PFSK-1 (cell line): ENCODE results near the gene FIBCD1.

Experiments used
- FOXP2 ChIP-seq: optimal IDR thresholded peaks from 2 replicates; pipeline ENCODE3; 2011; ENCODE audit warnings: borderline replicate concordance, control low read depth, inconsistent platforms; ENCODE audit not compliant: insufficient read depth; ENCODE audit errors: extremely low read length, extremely low read depth
- POLR2AphosphoS5 ChIP-seq: IDR thresholded peaks from 2 replicates; pipeline ENCODE4 v1.6.1; 2012; ENCODE audit warnings: low read depth, mild to moderate bottlenecking, control low read depth, low read length, moderate library complexity

DNA sequence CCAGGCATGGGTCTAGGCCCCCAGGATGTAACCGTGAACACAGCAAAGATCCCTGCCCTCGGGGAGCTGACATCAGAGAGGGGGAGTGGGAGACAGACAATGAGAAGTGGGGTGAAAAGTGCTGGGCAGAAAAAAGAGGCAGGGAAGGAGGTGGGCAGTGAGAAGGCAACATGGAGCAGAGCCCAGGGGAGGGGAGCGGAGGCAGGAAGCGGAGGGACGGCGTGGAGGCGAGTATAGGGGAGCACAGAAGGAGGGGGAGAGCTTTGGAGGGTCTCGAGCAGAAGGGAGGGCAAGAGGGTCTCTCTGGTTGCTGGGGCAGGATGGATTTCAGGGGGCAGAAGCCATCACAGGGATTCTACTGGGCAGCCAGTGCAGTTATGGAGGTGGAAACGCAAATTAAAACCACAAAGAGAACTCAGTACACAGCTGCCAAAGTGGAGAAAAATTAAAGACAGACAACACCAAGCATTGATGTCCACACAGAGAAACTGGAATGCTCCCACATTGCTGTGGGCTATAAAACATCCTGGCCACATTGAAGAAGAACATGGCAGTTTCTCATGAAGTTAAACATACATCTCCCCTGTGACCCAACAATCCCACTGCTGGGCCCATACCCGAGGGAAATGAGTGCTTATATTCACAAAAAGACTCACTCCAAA is 48.8 kb upstream of the FIBCD1 start:
- TF ChIP-seq FOXP2 (no peak), POLR2AphosphoS5 (no peak)
